Testis (tissue), 2 donors: ENCODE measurements around the gene ITGA1.

Experiments
- CTCF ChIP-seq, 3 experiments: fragments of 450-650 bp in 2 of 3; fragments of 200-600 bp in 1 of 3; sonication (generic) in 1 of 3; IDR thresholded peaks; one replicate each; pipeline ENCODE4 v1.5.1; 2016 to 2019; ENCODE audit warnings: antibody characterized with exemption in 3 of 3, mild to moderate bottlenecking in 2 of 3, moderate library complexity in 1 of 3
- POLR2A ChIP-seq: fragments of 450-650 bp; IDR thresholded peaks from one replicate; pipeline ENCODE4 v1.6.1; 2017; ENCODE audit warnings: antibody characterized with exemption, mild to moderate bottlenecking, moderate library complexity

- no peak for TF ChIP-seq CTCF (IDR thresholded peaks at IDR 0.05)
- no peak for TF ChIP-seq POLR2A
These were observed 67.2 kb downstream of the ITGA1 start for GRCh38 chr5:52854949-52855348.
